Endothelial cell (in vitro differentiated cells): Measurements from ENCODE around the gene CCDC141. TPM values are rescaled to one million over a fixed set of nuclear protein-coding genes. Genes with fewer than 3 reads are reported as not detected.

ENCODE experiments used
- DNase-seq: peaks from one replicate; pipeline ENCODE4 v3.0.0; 2021; ENCODE audit warnings: low spot score
- H3K27ac Mint-ChIP-seq: one replicate; pipeline ENCODE4 v1.8.0; 2021; ENCODE audit warnings: mixed read lengths, inconsistent platforms; ENCODE audit not compliant: unreplicated experiment
- H3K27me3 Mint-ChIP-seq: one replicate; pipeline ENCODE4 v1.8.0; 2021; ENCODE audit warnings: mild to moderate bottlenecking, moderate library complexity, mixed read lengths, inconsistent platforms; ENCODE audit not compliant: unreplicated experiment
- H3K36me3 Mint-ChIP-seq: one replicate; pipeline ENCODE4 v1.8.0; 2021; ENCODE audit warnings: mild to moderate bottlenecking, low read depth, mixed read lengths, inconsistent platforms; ENCODE audit not compliant: unreplicated experiment
- H3K4me1 Mint-ChIP-seq: one replicate; pipeline ENCODE4 v1.8.0; 2021; ENCODE audit warnings: mild to moderate bottlenecking, mixed read lengths, inconsistent platforms; ENCODE audit not compliant: unreplicated experiment
- H3K4me3 Mint-ChIP-seq: one replicate; pipeline ENCODE4 v1.8.0; 2021; ENCODE audit warnings: mild to moderate bottlenecking, mixed read lengths, inconsistent platforms; ENCODE audit not compliant: unreplicated experiment
- H3K9me3 Mint-ChIP-seq: one replicate; pipeline ENCODE4 v1.8.0; 2021; ENCODE audit warnings: mixed read lengths, inconsistent platforms; ENCODE audit not compliant: unreplicated experiment
- total RNA-seq: library from RNA; stranded (reverse); fragmentation: NEBNext Ultra II Directional; extraction: Animal tissue kit (Norgen Biotek cat#: 25700); gene quantifications from one replicate; pipeline ENCODE4 v1.2.1, GENCODE V29; 2021; ENCODE audit not compliant: unreplicated experiment
- TF ChIP-seq, protein P1 (sequence below): fragments of 200-600 bp; sonication (generic); IDR thresholded peaks from one replicate; pipeline ENCODE4 v1.5.0; 2021; ENCODE audit warnings: antibody characterized with exemption; ENCODE audit not compliant: unreplicated experiment

Gene CCDC141
- total RNA-seq, 1 donor from 2014 or later, result 0.67 TPM

DNA sequence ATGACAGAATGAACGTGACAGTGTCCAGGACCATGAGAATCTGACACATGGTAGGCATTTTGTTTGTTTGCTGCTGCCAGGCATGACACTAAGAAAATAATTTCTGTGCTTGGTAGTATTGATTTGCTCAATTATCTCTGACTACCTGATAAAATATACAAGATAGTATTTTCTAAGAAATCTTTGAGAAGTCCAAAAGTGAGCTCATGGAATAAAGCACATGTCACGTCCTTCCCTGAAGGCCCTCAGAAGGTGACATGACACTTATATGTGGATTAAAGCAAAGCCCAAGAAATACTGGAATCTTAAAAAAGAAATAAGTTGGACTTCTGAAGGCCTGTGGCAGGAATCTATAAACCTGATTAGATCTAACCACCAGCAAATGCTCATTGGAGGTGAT lies 238.9 kb downstream of the CCDC141 start:
- Mint-ChIP-seq H3K36me3 (no peaks in the 10 kb centered on the region), H3K4me3 (no peak overlapping the region), H3K9me3 (no peaks in the 10 kb centered on the region), H3K4me1 (no peaks in the 10 kb centered on the region), H3K27ac (no peak overlapping the region), H3K27me3 (peaks cover 3% of the 10 kb centered on the region)
- no peak for DNase-seq
- TF ChIP-seq, protein P1, sequence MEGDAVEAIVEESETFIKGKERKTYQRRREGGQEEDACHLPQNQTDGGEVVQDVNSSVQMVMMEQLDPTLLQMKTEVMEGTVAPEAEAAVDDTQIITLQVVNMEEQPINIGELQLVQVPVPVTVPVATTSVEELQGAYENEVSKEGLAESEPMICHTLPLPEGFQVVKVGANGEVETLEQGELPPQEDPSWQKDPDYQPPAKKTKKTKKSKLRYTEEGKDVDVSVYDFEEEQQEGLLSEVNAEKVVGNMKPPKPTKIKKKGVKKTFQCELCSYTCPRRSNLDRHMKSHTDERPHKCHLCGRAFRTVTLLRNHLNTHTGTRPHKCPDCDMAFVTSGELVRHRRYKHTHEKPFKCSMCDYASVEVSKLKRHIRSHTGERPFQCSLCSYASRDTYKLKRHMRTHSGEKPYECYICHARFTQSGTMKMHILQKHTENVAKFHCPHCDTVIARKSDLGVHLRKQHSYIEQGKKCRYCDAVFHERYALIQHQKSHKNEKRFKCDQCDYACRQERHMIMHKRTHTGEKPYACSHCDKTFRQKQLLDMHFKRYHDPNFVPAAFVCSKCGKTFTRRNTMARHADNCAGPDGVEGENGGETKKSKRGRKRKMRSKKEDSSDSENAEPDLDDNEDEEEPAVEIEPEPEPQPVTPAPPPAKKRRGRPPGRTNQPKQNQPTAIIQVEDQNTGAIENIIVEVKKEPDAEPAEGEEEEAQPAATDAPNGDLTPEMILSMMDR, result no peak

DNA sequence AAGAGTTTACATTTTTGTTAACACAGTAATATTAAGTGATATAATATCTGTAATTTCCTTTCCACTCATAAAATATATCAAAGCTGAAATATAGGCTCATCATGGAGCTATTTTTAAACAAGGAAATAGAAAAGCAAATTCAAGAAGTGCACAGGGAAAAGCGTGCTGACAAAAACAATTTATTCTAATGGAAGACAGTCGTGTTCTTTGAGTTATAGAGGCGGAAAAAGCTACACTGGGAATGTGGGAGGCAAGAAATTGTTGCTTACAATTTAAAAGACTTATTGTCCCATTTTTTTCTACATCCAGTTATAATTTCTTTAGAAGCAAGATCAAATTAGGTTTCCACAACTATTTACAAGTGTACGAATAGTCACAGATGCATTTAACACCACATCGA lies 239.5 kb downstream of the CCDC141 start:
- TF ChIP-seq, protein P1, result no peak
- H3K4me3 Mint-ChIP-seq, result no peak overlapping the region
- H3K4me1 Mint-ChIP-seq, result no peaks in the 10 kb centered on the region
- no peaks in the 10 kb centered on the region for H3K36me3 Mint-ChIP-seq
- H3K27me3 Mint-ChIP-seq, result peaks cover 3% of the 10 kb centered on the region
- H3K9me3 Mint-ChIP-seq, result no peaks in the 10 kb centered on the region
- no peak overlapping the region for H3K27ac Mint-ChIP-seq
- DNase-seq, result no peak

GRCh38 chr2:178807227-178808008 lies 242.5 kb downstream of the CCDC141 start, which contains the start of gene TTN:
TTN (minus strand) TSS chr2:178807423; CDS start chr2:178804642, 2,781 bp downstream.
- no peaks in the 10 kb centered on the region for H3K36me3 Mint-ChIP-seq
- H3K27me3 Mint-ChIP-seq, result no peaks in the 10 kb centered on the region
- H3K4me1 Mint-ChIP-seq, result no peaks in the 10 kb centered on the region
- no peak for DNase-seq
- H3K4me3 Mint-ChIP-seq, result no peak within 1 kb of the TSS
- no peaks in the 10 kb centered on the region for H3K9me3 Mint-ChIP-seq
- TF ChIP-seq, protein P1, result no peak
- no peak within 1 kb of the TSS for H3K27ac Mint-ChIP-seq

DNA sequence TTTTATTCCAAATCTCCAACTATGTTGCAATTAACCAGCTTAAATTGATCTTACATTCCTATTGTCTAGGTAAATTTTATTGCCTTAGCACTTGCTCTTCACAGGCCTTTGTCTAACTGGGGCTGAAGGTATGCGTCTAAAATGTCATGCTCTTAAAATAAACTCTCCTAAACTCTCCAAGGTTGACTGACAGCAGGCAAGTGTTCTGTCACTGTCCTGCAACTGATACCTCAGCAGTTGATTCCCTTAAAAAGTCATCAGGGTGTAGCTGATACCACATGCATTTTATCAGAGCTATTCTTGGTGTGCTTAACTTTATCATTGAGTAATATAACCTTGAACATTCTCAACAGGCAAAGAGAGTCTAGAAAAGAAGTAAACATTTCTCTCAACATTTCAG lies 243.4 kb downstream of the CCDC141 start:
- no peaks in the 10 kb centered on the region for H3K9me3 Mint-ChIP-seq
- DNase-seq, result no peak

DNA sequence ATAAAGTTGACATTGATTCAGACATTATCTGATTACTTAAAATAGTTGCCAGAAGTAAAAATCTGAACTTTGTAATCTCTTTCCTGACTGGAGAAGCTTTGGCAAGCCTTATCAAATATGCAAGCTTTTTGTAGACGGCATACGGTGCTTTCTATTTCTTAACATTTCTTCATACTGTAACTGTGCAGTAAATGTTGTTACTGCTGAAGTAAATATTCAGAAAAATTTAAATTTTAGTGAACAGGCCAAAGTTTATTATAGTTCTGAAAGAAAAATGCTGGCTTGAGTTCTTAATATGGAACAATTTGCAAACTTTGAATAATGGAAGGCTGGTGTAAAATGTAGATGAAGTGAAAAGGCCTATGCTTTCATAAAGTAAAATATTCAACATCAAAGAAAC lies 244.5 kb downstream of the CCDC141 start:
- no peaks in the 10 kb centered on the region for H3K36me3 Mint-ChIP-seq
- TF ChIP-seq, protein P1, result no peak
- DNase-seq, result no peak
- no peaks in the 10 kb centered on the region for H3K27me3 Mint-ChIP-seq
- no peak overlapping the region for H3K4me3 Mint-ChIP-seq
- no peaks in the 10 kb centered on the region for H3K4me1 Mint-ChIP-seq
- H3K27ac Mint-ChIP-seq, result no peak overlapping the region
- no peaks in the 10 kb centered on the region for H3K9me3 Mint-ChIP-seq

More for the DNA sequence above, 243.4 kb downstream of the CCDC141 start:
- Mint-ChIP-seq H3K4me3 (no peak overlapping the region), H3K27me3 (no peaks in the 10 kb centered on the region), H3K27ac (no peak overlapping the region), H3K4me1 (no peaks in the 10 kb centered on the region), H3K36me3 (no peaks in the 10 kb centered on the region)
- TF ChIP-seq, protein P1, result no peak
